HepG2 (cell line): Measurements from ENCODE around the gene INPP5E.

Source experiments
- ATRX ChIP-seq: sonication (generic); formaldehyde crosslinking; IDR thresholded peaks from 2 replicates; pipeline ENCODE4 v1.4.0; 2020; ENCODE audit warnings: missing genetic modification reagents, borderline replicate concordance
- CEBPB ChIP-seq: IDR thresholded peaks from 2 replicates; pipeline ENCODE4 v1.6.1; 2011; ENCODE audit warnings: low read depth, low read length, improper control_type of control experiment, borderline replicate concordance
- GATAD2A ChIP-seq: IDR thresholded peaks from 2 replicates; pipeline ENCODE4 v1.6.1; 2016
- MYC ChIP-seq: sonication (generic); formaldehyde crosslinking; IDR thresholded peaks from 2 replicates; pipeline ENCODE4 v1.9.0; 2021; ENCODE audit warnings: missing genetic modification reagents, borderline replicate concordance
- NCOA1 ChIP-seq: sonication (generic); formaldehyde crosslinking; IDR thresholded peaks from 2 replicates; pipeline ENCODE4 v1.9.0; 2021; ENCODE audit warnings: missing genetic modification reagents
- RXRA ChIP-seq: sonication (generic); formaldehyde crosslinking; IDR thresholded peaks from 2 replicates; pipeline ENCODE4 v1.5.1; 2020; ENCODE audit warnings: missing genetic modification reagents
- ZNF33B ChIP-seq: sonication (generic); formaldehyde crosslinking; IDR thresholded peaks from 2 replicates; pipeline ENCODE4 v1.5.1; 2020; ENCODE audit warnings: mild to moderate bottlenecking, missing genetic modification reagents
- ZNF543 ChIP-seq: sonication (generic); formaldehyde crosslinking; IDR thresholded peaks from 2 replicates; pipeline ENCODE4 v1.4.0; 2020; ENCODE audit warnings: mild to moderate bottlenecking, missing genetic modification reagents
- ZNF670 ChIP-seq: sonication (generic); formaldehyde crosslinking; IDR thresholded peaks from 2 replicates; pipeline ENCODE4 v1.8.0; 2022; ENCODE audit warnings: mild to moderate bottlenecking, missing genetic modification reagents, borderline replicate concordance
- TF ChIP-seq, protein P1 (sequence below): sonication (generic); formaldehyde crosslinking; IDR thresholded peaks from 2 replicates; pipeline ENCODE4 v1.5.0; 2020; ENCODE audit warnings: mild to moderate bottlenecking, missing genetic modification reagents, borderline replicate concordance
- TF ChIP-seq, protein P2 (sequence below): sonication (generic); formaldehyde crosslinking; IDR thresholded peaks from 2 replicates; pipeline ENCODE4 v1.5.0; 2020; ENCODE audit warnings: mild to moderate bottlenecking, missing genetic modification reagents, moderate library complexity
- TF ChIP-seq, protein P3 (sequence below), 2 experiments: IDR thresholded peaks; 2 replicates each; pipeline ENCODE4 v1.6.1; 2011 to 2012; ENCODE audit warnings: low read length in 2 of 2, borderline replicate concordance in 1 of 2, low read depth in 1 of 2, mild to moderate bottlenecking in 1 of 2, moderate library complexity in 1 of 2
- TF ChIP-seq, protein P4 (sequence below): IDR thresholded peaks from 2 replicates; pipeline ENCODE4 v1.6.1; 2016; ENCODE audit warnings: low read depth, control low read depth
- TF ChIP-seq, protein P5 (sequence below), 2 experiments: sonication (generic) in 1 of 2; formaldehyde crosslinking in 1 of 2; IDR thresholded peaks; 2 replicates each; pipeline versions ENCODE4 v1.6.1 to v1.9.0; 2014 to 2022; ENCODE audit warnings: antibody characterized with exemption in 1 of 2, borderline replicate concordance in 1 of 2, inconsistent platforms in 1 of 2, low read depth in 1 of 2, missing genetic modification reagents in 1 of 2

DNA sequence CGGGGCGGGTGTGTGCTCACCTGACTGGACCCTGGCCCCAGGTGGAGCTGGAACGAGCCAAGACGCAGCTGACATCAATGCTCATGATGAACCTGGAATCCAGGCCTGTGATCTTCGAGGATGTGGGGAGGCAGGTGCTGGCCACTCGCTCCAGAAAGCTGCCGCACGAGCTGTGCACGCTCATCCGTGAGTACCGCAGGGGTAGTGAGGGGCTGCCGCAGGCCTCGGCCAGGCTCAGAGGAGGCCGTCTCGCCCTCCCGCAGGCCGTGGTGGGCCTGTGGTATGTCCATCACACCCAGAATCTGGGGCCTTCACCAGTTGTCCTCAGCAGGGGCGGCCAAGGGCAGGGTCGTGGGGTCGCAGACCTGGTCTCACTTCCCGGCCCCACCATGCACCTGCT lies 17.9 kb downstream of the INPP5E start:
- TF ChIP-seq ZNF670 = no peak
- TF ChIP-seq ZNF543 (CRISPR knock-in tag) = no peak
- TF ChIP-seq RXRA = no peak
- TF ChIP-seq, protein P1, sequence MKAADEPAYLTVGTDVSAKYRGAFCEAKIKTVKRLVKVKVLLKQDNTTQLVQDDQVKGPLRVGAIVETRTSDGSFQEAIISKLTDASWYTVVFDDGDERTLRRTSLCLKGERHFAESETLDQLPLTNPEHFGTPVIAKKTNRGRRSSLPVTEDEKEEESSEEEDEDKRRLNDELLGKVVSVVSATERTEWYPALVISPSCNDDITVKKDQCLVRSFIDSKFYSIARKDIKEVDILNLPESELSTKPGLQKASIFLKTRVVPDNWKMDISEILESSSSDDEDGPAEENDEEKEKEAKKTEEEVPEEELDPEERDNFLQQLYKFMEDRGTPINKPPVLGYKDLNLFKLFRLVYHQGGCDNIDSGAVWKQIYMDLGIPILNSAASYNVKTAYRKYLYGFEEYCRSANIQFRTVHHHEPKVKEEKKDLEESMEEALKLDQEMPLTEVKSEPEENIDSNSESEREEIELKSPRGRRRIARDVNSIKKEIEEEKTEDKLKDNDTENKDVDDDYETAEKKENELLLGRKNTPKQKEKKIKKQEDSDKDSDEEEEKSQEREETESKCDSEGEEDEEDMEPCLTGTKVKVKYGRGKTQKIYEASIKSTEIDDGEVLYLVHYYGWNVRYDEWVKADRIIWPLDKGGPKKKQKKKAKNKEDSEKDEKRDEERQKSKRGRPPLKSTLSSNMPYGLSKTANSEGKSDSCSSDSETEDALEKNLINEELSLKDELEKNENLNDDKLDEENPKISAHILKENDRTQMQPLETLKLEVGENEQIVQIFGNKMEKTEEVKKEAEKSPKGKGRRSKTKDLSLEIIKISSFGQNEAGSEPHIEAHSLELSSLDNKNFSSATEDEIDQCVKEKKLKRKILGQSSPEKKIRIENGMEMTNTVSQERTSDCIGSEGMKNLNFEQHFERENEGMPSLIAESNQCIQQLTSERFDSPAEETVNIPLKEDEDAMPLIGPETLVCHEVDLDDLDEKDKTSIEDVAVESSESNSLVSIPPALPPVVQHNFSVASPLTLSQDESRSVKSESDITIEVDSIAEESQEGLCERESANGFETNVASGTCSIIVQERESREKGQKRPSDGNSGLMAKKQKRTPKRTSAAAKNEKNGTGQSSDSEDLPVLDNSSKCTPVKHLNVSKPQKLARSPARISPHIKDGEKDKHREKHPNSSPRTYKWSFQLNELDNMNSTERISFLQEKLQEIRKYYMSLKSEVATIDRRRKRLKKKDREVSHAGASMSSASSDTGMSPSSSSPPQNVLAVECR (CRISPR knock-in tag) = no peak
- TF ChIP-seq, protein P2, sequence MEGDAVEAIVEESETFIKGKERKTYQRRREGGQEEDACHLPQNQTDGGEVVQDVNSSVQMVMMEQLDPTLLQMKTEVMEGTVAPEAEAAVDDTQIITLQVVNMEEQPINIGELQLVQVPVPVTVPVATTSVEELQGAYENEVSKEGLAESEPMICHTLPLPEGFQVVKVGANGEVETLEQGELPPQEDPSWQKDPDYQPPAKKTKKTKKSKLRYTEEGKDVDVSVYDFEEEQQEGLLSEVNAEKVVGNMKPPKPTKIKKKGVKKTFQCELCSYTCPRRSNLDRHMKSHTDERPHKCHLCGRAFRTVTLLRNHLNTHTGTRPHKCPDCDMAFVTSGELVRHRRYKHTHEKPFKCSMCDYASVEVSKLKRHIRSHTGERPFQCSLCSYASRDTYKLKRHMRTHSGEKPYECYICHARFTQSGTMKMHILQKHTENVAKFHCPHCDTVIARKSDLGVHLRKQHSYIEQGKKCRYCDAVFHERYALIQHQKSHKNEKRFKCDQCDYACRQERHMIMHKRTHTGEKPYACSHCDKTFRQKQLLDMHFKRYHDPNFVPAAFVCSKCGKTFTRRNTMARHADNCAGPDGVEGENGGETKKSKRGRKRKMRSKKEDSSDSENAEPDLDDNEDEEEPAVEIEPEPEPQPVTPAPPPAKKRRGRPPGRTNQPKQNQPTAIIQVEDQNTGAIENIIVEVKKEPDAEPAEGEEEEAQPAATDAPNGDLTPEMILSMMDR = no peak
- TF ChIP-seq NCOA1 (CRISPR knock-in tag) = no peak
- TF ChIP-seq ATRX (CRISPR knock-in tag) = no peak
- TF ChIP-seq, protein P3, sequence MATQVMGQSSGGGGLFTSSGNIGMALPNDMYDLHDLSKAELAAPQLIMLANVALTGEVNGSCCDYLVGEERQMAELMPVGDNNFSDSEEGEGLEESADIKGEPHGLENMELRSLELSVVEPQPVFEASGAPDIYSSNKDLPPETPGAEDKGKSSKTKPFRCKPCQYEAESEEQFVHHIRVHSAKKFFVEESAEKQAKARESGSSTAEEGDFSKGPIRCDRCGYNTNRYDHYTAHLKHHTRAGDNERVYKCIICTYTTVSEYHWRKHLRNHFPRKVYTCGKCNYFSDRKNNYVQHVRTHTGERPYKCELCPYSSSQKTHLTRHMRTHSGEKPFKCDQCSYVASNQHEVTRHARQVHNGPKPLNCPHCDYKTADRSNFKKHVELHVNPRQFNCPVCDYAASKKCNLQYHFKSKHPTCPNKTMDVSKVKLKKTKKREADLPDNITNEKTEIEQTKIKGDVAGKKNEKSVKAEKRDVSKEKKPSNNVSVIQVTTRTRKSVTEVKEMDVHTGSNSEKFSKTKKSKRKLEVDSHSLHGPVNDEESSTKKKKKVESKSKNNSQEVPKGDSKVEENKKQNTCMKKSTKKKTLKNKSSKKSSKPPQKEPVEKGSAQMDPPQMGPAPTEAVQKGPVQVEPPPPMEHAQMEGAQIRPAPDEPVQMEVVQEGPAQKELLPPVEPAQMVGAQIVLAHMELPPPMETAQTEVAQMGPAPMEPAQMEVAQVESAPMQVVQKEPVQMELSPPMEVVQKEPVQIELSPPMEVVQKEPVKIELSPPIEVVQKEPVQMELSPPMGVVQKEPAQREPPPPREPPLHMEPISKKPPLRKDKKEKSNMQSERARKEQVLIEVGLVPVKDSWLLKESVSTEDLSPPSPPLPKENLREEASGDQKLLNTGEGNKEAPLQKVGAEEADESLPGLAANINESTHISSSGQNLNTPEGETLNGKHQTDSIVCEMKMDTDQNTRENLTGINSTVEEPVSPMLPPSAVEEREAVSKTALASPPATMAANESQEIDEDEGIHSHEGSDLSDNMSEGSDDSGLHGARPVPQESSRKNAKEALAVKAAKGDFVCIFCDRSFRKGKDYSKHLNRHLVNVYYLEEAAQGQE (IDR thresholded peaks at IDR 0.05; ENCODE audit: borderline replicate concordance in 1 of 2, low read depth in 1 of 2, low read length in 2 of 2) = no peak
- no peak for TF ChIP-seq MYC (CRISPR knock-in tag)
- TF ChIP-seq CEBPB = no peak
- no peak for TF ChIP-seq ZNF33B
- TF ChIP-seq, protein P4, sequence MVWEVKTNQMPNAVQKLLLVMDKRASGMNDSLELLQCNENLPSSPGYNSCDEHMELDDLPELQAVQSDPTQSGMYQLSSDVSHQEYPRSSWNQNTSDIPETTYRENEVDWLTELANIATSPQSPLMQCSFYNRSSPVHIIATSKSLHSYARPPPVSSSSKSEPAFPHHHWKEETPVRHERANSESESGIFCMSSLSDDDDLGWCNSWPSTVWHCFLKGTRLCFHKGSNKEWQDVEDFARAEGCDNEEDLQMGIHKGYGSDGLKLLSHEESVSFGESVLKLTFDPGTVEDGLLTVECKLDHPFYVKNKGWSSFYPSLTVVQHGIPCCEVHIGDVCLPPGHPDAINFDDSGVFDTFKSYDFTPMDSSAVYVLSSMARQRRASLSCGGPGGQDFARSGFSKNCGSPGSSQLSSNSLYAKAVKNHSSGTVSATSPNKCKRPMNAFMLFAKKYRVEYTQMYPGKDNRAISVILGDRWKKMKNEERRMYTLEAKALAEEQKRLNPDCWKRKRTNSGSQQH (CRISPR knock-in tag) = no peak
- TF ChIP-seq, protein P5, sequence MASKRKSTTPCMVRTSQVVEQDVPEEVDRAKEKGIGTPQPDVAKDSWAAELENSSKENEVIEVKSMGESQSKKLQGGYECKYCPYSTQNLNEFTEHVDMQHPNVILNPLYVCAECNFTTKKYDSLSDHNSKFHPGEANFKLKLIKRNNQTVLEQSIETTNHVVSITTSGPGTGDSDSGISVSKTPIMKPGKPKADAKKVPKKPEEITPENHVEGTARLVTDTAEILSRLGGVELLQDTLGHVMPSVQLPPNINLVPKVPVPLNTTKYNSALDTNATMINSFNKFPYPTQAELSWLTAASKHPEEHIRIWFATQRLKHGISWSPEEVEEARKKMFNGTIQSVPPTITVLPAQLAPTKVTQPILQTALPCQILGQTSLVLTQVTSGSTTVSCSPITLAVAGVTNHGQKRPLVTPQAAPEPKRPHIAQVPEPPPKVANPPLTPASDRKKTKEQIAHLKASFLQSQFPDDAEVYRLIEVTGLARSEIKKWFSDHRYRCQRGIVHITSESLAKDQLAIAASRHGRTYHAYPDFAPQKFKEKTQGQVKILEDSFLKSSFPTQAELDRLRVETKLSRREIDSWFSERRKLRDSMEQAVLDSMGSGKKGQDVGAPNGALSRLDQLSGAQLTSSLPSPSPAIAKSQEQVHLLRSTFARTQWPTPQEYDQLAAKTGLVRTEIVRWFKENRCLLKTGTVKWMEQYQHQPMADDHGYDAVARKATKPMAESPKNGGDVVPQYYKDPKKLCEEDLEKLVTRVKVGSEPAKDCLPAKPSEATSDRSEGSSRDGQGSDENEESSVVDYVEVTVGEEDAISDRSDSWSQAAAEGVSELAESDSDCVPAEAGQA (IDR thresholded peaks at IDR 0.05; ENCODE audit: low read depth) = no peak
- TF ChIP-seq, protein P5 (CRISPR knock-in tag; IDR thresholded peaks at IDR 0.05; ENCODE audit: borderline replicate concordance) = no peak
- TF ChIP-seq GATAD2A (CRISPR knock-in tag) = no peak
